ENCODE data around the gene FBXW12.

FBXW12 gene

DNA sequence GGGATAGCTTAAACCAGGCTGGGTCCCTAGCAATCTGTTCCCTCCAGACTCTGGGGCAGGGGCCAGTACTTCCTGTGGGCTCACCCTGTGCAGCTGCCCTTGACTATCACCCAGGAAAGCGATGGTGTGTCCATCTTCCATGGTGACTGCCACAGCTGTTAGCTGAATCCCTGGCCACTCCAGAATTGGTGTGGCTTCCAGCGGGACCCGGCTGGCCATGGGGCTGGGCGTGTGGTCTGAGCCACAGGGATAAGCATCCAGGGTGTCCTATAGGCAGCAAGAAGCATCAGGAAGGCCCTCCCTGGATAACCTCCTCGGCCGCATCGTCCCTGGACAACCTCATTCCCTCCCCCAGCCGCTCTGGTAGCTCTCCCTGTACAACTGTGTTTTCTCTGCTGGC lies 50.7 kb downstream of the FBXW12 start:
- Histone ChIP-seq H4K20me1 (ENCODE audit: insufficient read depth, low read length) (peaks cover 4% of the 10 kb centered on the region; the same call in 1 of the 2 replicates), H3K9me3 (ENCODE audit: insufficient read depth, low read length) (no peaks in the 10 kb centered on the region), H2AFZ (ENCODE audit: low read depth, low read length) (no peak overlapping the region), H3K27me3 (ENCODE audit: low read depth, low read length) (no peaks in the 10 kb centered on the region), H3K9ac (ENCODE audit: low read length) (no peak overlapping the region), H3K27ac (ENCODE audit: low read length) (no peak overlapping the region), H3K4me3 (ENCODE audit: low read length) (no peak overlapping the region), H3K4me1 (ENCODE audit: low read length) (peaks cover 13% of the 10 kb centered on the region; the same call in 1 of the 2 replicates), H3K36me3 (replicated peaks; ENCODE audit: low read depth, low read length) (peaks cover 4% of the 10 kb centered on the region), H3K4me2 (ENCODE audit: low read length) (no peak overlapping the region), H3K79me2 (ENCODE audit: low read length) (peaks cover 18% of the 10 kb centered on the region)
- TF ChIP-seq, protein P1, sequence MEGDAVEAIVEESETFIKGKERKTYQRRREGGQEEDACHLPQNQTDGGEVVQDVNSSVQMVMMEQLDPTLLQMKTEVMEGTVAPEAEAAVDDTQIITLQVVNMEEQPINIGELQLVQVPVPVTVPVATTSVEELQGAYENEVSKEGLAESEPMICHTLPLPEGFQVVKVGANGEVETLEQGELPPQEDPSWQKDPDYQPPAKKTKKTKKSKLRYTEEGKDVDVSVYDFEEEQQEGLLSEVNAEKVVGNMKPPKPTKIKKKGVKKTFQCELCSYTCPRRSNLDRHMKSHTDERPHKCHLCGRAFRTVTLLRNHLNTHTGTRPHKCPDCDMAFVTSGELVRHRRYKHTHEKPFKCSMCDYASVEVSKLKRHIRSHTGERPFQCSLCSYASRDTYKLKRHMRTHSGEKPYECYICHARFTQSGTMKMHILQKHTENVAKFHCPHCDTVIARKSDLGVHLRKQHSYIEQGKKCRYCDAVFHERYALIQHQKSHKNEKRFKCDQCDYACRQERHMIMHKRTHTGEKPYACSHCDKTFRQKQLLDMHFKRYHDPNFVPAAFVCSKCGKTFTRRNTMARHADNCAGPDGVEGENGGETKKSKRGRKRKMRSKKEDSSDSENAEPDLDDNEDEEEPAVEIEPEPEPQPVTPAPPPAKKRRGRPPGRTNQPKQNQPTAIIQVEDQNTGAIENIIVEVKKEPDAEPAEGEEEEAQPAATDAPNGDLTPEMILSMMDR (IDR thresholded peaks at IDR 0.05; ENCODE audit: low read depth, low read length) = no peak
- TF ChIP-seq EZH2phosphoT487 (IDR thresholded peaks at IDR 0.05; ENCODE audit: low read depth) = no peak

DNA sequence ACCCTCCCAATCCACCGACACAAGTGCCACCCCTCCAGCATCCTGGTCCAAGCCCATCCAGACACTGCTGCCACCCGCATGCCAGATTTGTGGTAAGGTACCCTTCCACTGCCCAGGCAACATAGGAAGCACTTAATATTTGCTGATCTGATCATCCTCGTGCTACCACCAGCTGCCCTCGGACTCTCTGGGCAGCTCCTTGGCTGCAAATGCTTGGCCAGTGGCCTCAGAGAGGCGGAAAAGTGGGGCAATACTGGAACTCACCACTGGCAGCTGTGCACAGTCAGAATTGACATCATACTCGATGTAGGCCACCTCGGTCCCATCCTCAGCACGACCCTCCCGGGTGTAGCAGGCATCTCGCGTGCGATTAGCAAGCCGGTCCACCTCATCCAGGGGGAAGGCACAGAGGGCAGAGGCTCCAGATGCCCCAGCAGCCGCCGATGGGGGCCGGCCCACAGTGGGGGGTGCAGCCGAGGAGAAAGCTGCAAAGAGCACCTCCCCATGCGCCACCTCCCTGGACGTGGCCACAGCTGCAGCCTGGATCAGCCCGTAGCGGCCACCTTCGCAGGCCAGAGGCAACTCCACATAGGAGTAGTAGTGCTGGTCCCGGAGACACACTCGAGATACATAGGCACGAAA lies 51.3 kb downstream of the FBXW12 start:
- Histone ChIP-seq H3K4me2 (ENCODE audit: low read length) (no peak overlapping the region), H3K27ac (ENCODE audit: low read length) (no peak overlapping the region)

DNA sequence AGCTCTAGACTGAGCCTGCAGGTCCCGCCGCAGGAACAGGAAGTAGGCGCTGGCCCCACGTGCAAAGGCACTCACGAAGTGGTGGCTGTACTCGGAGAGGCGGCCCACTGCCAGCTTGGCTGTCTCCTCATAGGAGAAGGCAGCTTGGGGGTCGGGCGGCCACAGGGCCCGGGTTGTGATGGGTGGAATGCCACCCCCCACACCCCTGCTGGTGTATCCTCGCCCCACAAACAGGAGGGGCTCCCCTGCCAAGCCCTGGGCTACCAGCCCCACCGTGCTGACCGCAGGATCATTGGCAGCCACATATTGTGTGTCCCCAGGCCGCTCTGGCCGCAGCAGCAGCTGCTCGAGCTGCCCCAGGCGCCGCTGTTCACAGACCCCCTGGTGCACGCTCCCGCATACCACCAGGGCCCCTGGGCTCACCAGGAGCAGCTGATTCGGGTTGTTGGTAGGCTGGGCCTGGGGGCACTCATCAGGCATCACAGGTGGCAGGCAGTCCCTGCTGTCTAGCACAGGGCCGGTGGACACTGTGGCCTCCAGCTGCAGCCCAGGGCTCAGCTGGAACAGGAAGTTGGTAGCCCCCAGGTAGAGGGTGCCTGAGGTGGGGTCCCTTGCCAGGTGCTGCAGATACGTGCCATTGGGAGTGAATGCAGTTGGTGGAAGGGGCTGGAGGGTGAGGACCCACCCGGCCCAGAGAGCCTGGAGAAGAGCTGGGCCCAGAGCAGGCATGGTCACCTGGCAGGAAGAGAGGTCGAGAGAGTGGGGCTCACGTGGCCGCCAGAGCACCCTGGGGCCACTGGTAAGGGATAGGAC lies 52.1 kb downstream of the FBXW12 start:
- Histone ChIP-seq H4K20me1 (ENCODE audit: insufficient read depth, low read length) (peaks cover 4% of the 10 kb centered on the region; the same call in 1 of the 2 replicates), H3K27me3 (ENCODE audit: low read depth, low read length) (no peaks in the 10 kb centered on the region), H3K9me3 (ENCODE audit: insufficient read depth, low read length) (no peaks in the 10 kb centered on the region), H3K4me3 (ENCODE audit: low read length) (no peak overlapping the region), H3K9ac (ENCODE audit: low read length) (no peak overlapping the region), H2AFZ (ENCODE audit: low read depth, low read length) (no peak overlapping the region), H3K27ac (ENCODE audit: low read length) (no peak overlapping the region), H3K4me1 (ENCODE audit: low read length) (peaks cover 21% of the 10 kb centered on the region; the same call in 1 of the 2 replicates), H3K4me2 (ENCODE audit: low read length) (no peak overlapping the region), H3K79me2 (ENCODE audit: low read length) (peaks cover 26% of the 10 kb centered on the region), H3K36me3 (replicated peaks; ENCODE audit: low read depth, low read length) (peaks cover 4% of the 10 kb centered on the region)
- TF ChIP-seq EZH2phosphoT487 (IDR thresholded peaks at IDR 0.05; ENCODE audit: low read depth) = no peak
- TF ChIP-seq, protein P1 (IDR thresholded peaks at IDR 0.05; ENCODE audit: low read depth, low read length) = no peak

More for the DNA sequence above, 51.3 kb downstream of the FBXW12 start:
- Histone ChIP-seq H3K9me3 (ENCODE audit: insufficient read depth, low read length) (no peaks in the 10 kb centered on the region), H3K27me3 (ENCODE audit: low read depth, low read length) (no peaks in the 10 kb centered on the region), H3K79me2 (ENCODE audit: low read length) (peaks cover 25% of the 10 kb centered on the region), H3K36me3 (replicated peaks; ENCODE audit: low read depth, low read length) (peaks cover 4% of the 10 kb centered on the region), H4K20me1 (ENCODE audit: insufficient read depth, low read length) (peaks cover 4% of the 10 kb centered on the region; the same call in 1 of the 2 replicates), H3K4me1 (ENCODE audit: low read length) (peaks cover 20% of the 10 kb centered on the region; the same call in 1 of the 2 replicates), H2AFZ (ENCODE audit: low read depth, low read length) (no peak overlapping the region), H3K9ac (ENCODE audit: low read length) (no peak overlapping the region), H3K4me3 (ENCODE audit: low read length) (no peak overlapping the region)
- TF ChIP-seq, protein P1 (IDR thresholded peaks at IDR 0.05; ENCODE audit: low read depth, low read length) = no peak
- no peak for TF ChIP-seq EZH2phosphoT487 (IDR thresholded peaks at IDR 0.05; ENCODE audit: low read depth)

DNA sequence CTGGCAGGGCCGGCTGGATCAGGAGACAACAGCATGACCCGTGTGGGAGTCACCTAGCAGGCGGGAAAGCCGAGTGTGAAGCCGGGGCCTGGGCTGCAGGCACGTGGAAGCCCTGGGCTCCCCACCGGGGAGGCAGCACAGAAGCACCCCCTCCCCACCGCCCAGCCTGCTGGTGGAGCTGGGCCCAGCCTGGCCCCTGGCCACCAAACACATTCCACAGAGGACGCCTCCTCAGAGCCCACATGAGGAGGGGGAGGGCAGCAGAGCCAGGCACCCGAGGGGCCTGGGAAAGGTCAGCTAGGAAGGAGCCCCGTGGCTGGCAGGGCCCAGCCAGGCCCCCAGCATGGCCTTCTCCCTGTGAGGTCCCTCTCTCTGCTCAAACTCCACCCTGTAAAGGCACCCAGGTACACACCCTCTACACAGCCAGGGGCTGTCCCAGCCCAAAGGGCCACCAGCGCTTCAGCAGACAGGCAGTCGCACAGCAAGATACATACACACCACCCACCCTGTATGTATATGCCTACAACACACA lies 53.3 kb downstream of the FBXW12 start:
- Histone ChIP-seq H3K9me3 (ENCODE audit: insufficient read depth, low read length) (no peaks in the 10 kb centered on the region), H3K36me3 (replicated peaks; ENCODE audit: low read depth, low read length) (peaks cover 4% of the 10 kb centered on the region), H3K27ac (ENCODE audit: low read length) (no peak overlapping the region), H3K27me3 (ENCODE audit: low read depth, low read length) (no peaks in the 10 kb centered on the region), H3K4me2 (ENCODE audit: low read length) (no peak overlapping the region), H2AFZ (ENCODE audit: low read depth, low read length) (no peak overlapping the region), H3K4me3 (ENCODE audit: low read length) (no peak overlapping the region), H3K79me2 (ENCODE audit: low read length) (peaks cover 26% of the 10 kb centered on the region), H3K4me1 (ENCODE audit: low read length) (peaks cover 26% of the 10 kb centered on the region; the same call in 1 of the 2 replicates), H4K20me1 (ENCODE audit: insufficient read depth, low read length) (peaks cover 4% of the 10 kb centered on the region; the same call in 1 of the 2 replicates), H3K9ac (ENCODE audit: low read length) (no peak overlapping the region)
- TF ChIP-seq EZH2phosphoT487 (IDR thresholded peaks at IDR 0.05; ENCODE audit: low read depth) = no peak
- TF ChIP-seq, protein P1 (IDR thresholded peaks at IDR 0.05; ENCODE audit: low read depth, low read length) = no peak

Data from OCI-LY3 (cell line).